GM12892 (cell line): ENCODE data around the gene FAM219A.
"Not testable (repeated sequence)": the region's sequence is repeated elsewhere in the genome, so short reads cannot be mapped to it uniquely, and the experiment has no call there.

Experiments
- DNase-seq: peaks from one replicate; pipeline ENCODE4 v3.0.0; 2011; ENCODE audit not compliant: insufficient read length
- FAIRE-seq: peaks from 2 replicates; lab custom pipeline; 2011; peaks lifted over from hg19 to GRCh38; lab: Jason Lieb, UNC
- POLR2A ChIP-seq: IDR thresholded peaks from 2 replicates; pipeline ENCODE4 v1.6.1; 2011; ENCODE audit warnings: low read depth, low read length, control low read depth
- POLR2AphosphoS5 ChIP-seq: IDR thresholded peaks from 2 replicates; pipeline ENCODE4 v1.6.1; 2011; ENCODE audit warnings: low read depth, low read length, control low read depth
- TAF1 ChIP-seq: IDR thresholded peaks from 2 replicates; pipeline ENCODE4 v1.6.1; 2011; ENCODE audit warnings: low read depth, mild to moderate bottlenecking, control low read depth, low read length, borderline replicate concordance

FAM219A gene

DNA sequence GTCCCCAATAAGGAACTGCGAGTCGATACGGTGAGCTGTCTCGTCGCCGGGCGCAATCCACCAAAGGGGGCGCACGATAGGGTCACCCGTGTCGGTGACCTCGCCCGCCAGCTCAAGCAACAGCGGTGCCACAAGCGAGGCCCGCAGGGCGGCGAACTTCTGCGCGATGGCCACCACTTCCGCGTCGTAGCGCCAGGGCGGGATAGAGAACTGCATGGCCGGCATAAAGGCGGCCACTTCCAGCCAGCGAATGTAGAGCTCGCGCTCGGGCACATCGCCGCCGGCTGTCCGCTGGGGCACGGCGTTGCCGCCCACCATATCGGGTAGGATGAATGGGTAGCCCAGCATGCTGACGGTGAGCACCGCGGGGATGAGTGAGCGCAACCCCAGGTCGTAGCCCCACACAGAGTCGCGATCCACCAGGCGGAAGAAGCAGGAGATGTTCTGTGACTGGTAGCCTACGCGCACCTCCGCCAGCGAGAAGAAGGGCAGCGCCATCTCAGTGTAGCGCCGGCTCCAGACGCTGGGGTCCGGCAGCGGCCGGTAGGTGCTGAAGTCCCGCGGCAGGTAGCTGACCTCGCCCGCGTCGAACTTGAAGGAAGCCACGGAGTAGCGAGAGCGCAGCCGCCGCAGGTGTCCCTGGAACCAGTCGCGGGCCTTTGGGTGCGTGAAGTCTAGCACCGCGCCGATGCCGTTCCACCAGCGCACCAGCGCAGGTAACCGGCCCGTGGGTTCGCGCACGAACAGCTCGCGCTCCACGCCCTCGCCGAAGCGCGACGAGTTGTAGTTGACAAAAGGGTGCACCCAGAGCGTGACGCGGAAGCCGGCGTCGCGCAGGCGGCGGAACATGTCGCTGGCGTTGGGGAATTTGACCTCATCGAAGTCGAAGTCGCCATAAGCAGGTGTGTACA is 87.1 kb downstream of the FAM219A start:
- TF ChIP-seq POLR2A (no peak), TAF1 (no peak), POLR2AphosphoS5 (no peak)
- DNase-seq (no peak), FAIRE-seq (no peak)

DNA sequence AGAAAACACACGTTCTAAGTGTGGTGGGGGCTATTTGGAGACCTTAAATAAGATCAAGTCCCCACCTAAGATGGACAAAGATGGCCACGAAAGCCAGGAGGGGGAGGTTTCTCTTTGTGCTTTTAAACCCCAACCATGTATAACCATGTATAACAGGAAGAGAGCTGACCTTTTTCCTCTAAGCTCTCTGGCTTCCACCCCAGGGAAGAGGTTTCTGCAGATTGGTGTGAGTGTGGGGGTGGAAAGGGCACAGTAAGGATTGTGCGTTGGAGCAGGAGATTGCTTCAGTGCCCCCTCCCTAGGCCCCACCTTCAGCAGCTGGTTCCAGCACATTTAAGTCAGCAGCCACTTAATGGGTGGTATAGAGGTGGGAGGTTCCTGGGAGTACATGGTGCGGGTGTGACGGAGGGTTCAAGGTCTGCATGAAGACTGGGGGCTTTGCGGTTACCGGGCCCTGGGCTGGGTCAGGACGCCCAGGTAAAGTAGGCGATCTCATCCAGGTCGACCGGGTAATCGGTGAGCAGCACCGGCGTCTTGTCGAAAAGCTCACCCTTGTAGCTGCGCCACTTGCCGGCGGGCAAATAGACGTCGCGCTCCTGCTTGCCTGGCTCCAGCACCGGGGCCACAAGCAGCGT is 87.9 kb downstream of the FAM219A start:
- TF ChIP-seq POLR2AphosphoS5: no peak
- TF ChIP-seq TAF1: no peak
- no peak for TF ChIP-seq POLR2A
- DNase-seq (no peak), FAIRE-seq (no peak)

DNA sequence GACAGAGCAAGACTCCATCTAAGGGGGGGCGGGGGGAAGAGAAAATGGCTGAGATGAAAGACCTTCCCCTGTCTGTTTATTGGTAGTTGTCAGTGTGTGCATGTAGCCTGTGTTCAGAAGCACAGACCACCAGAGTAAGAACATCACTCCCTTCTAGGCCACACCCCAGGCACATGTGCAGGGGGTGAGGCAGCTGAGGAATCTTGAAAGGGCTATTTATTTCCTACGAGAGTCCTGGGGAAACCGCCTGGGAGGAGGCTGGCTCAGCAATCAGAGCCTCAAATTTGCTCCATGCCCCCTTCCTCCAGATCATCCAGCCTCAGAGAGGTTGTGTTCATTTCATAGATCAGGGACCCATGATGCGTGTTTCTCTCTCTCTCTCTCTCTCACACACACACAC is 88.7 kb downstream of the FAM219A start:
- TF ChIP-seq POLR2AphosphoS5 (no peak), POLR2A (no peak), TAF1 (no peak)
- no peak for DNase-seq
- no peak for FAIRE-seq

DNA sequence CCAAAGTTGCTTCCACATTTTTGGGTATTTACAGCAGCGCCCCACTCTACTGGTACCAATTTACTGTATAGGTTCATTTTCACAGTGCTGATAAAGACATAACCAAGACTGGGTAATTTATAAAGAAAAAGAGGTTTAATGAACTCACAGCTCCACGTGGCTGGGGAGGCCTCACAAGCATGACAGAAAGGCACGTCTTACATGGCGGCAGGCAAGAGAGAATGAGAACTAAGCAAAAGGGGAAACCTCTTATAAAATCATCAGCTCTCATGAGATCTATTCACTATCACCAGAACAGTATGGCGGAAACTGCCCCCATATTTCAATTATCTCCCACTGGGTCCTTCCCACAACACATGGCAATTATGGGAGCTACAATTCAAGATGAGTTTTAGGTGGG is 89.6 kb downstream of the FAM219A start:
- not testable (repeated sequence) for FAIRE-seq, DNase-seq

DNA sequence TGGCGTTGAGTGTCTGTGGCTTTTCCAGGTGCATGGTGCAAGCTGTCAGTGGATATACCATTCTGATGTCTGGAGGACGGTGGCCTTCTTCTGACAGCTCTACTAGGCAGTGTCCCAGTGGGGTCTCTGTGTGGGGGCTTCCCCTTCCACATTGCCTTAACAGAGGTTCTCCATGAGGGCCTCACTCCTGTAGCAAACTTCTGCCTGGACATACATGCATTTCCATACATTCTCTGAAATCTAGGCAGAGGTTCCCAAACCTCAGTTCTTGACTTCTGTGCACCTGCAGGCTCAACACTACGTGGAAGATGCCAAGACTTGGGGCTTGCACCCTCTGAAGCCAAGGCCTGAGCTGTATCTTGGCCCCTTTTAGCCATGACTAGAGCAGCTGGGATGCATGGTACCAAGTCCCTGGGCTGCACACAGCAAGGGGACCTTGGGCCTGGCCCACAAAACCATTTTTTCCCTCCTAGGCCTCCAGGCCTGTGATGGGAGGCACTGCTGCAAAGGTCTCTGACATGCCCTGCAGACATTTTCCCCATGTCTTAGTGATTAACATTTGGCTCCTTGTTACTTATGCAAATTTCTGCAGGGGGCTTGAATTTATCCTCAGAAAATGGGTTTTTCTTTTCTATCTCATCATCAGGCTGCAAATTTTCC is 90.5 kb downstream of the FAM219A start:
- not testable (repeated sequence) for FAIRE-seq, DNase-seq

DNA sequence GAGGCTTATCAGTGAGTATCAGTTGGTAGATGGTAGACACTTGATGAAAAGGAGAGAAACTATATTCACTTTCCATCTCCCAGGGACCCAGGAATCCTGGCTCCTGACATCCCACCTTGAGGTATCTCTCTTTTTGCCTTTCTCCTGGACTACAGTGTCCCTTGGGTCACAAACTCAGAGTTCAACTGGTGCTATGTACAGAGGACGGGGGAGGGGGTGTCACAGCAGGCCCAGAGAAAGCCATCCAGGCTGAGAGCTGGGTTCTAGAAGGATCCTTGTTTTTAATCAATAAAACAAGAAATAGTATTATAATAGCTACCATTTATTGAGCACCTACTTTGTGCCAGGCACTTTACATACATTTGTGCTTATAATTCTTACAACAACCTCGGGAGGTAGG is 92.0 kb downstream of the FAM219A start:
- no peak for DNase-seq

DNA sequence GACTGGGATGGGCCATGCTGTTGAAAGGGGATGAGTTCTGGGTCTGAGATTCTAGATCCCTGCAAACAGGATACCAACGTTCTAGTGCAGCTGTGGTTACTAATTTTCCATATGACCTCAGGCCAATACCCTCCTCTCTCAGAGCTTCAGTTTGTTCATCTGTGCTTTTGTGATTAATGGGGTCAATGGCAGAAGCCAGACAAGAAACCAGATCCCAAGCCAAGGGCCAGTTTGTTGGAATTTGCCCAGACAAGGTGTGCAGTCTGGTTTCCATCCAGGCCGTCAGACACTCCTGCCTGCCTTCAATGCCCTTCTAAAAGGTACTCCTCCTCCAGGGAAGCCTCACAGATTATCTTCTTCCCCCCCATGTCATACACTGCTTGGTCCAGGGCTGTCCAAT is 93.1 kb downstream of the FAM219A start:
- DNase-seq: no peak
- TF ChIP-seq TAF1 (no peak), POLR2A (no peak), POLR2AphosphoS5 (no peak)
- FAIRE-seq: no peak

More for the DNA sequence above, 92.0 kb downstream of the FAM219A start:
- no peak for FAIRE-seq
- TF ChIP-seq TAF1 (no peak), POLR2A (no peak), POLR2AphosphoS5 (no peak)

DNA sequence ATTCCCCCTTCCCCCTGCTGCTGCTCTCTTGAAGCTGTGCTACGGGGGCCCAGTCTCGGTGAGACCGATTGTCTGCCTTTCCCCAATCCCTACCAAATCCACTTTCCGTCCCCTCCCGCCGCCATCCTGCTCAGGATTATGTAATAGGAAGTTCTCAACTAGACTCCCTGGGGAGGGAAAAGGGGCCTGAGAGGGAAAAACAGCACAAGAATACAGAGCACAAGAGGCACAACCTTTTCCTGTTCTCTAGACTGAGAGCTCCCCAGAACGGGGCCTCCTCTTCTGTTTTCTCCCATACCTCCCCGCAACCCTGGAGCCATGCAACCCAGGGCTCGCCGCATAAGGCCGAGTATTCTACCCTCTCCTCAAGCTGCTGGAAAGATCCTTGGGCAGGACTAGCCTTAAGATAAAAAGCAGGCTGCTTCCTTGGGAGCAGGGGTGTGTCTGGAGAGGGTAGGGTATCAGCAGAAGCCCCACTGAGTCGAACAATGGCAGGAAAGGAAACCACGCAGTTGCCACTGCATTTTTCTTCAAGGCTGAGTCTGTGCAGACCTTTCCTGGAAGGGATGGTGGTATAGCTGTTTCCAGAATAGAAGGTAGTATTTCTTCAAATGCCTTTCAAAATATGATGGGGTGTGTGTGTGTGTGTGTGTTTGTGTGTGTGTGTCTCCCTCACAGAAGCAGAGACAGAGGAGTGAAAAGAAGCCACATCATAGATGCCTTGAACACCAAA is 94.6 kb downstream of the FAM219A start:
- no peak for TF ChIP-seq TAF1
- no peak for TF ChIP-seq POLR2AphosphoS5
- TF ChIP-seq POLR2A: no peak
- FAIRE-seq (no peak), DNase-seq (no peak)

DNA sequence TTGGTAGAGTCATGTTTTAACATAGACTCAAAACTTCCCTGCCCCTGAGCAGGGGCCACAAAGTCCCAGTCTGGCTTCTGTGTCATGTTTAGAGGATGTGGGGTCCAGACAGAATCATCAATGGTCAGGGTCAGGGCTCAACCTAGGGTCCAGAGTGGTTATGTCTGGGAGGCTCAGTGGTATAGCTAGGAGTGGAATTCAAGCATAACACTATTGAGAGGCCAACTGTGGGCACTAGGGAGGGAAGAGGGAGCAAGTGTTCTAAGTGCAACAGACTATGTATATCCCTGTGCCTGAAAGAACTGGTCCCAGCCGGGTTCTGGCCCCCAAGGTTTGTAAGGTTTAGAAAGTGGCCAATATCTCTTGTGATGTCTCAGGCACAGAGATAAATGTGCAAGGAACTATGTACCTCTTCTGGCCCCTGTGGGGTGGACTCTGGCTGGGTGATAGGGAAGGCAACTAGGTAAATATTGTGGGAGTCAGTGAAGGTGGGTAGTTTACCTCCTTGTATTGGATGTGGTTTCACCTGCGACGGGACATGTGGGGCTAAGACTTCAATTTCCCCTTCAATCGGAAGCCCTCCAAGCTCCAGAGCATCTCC is 95.7 kb downstream of the FAM219A start:
- TF ChIP-seq POLR2AphosphoS5: no peak
- no peak for TF ChIP-seq POLR2A
- TF ChIP-seq TAF1: no peak
- FAIRE-seq: no peak
- no peak for DNase-seq

DNA sequence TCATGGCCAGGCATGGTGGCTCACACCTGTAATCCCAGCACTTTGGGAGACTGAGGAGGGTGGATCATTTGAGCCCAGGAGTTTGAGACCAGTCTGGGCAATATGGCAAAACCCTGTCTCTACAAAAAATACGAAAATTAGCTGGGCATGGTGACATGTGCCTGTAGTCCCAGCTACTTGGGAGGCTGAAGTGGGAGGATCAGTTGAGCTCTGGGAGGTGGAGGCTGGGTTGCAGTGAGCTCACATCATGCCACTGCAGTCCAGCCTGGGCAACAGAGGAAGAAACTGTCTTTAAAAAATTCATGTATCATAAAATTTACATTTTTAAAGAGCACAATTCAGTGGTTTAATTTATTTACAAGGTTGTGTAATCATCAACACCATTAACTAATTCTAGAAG is 105.4 kb downstream of the FAM219A start:
- FAIRE-seq, DNase-seq: not testable (repeated sequence)

DNA sequence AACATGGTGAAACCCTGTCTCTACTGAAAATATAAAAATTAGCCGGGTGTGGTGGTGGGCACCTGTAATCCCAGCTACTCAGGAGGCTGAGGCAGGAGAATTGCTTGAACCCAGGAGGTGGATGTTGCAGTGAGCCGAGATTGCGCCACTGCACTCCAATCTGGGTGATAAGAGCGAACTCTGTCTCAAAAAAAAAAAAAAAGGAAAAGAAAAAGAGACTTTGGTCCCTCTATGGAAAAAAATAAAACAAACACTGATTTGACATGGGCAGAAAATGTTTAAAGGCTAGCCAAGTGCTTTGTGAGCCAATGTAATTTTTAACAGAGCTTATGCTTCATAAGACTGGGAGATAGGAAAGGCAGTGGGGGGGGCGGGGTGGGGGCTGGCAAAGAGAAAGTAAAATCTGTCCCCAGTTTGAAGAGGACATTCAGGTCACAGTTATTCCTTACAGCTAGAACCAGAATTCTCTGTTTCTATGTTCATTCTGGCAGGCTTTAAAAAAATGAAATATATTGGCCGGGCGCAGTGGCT is 106.2 kb downstream of the FAM219A start:
- FAIRE-seq, DNase-seq: not testable (repeated sequence)
